ENCODE measurements around the gene PIGS.

The PIGS gene

DNA sequence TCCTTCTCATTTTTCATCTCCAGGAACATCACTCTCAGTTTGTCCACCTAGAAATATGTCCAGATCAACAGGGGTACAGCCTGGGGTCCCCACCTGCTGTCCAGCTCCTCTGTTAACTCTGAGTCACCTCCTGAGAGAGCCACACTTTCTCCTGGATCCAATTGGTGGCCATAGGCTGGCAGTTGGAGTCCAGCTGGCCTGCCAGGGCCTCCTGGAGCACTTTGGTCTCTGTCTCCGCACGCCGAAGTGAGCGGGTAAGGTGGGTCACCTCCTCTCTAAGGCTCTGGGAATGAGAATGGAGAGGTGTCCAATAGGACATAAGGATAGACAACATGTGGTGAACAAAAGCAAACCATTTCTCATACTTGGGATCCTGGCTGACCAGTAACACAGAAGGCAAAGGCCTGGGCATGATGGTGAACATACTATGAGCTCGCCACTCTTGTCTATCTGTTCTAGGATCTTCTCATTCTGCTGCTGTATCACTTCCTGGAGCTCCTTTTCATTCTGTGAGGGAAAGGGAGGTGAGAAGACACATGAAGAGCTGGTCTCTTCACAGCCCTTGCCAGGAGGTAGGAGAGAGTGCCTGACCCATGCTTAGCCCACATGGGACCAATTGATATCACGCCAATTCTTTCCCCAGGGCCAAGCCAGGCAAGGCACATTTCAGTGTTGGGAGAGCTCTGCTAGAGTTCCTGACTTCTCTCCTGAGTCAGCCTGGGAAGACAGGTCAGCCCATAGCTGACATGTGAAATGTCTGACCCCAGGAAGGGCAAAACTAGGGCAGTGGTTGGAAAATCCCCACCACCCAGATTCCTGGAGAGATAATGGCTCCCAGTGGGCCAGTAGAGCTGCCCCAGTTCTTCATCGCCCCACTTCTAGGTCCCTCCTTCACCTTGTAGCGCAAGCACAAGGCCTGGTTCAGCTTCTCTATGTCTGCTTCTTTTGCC lies 7.2 kb upstream of the PIGS start:
- no peak overlapping the region for H3K4me3 ChIP-seq (ENCODE audit: low read depth, low read length)
- TF ChIP-seq, protein P1, sequence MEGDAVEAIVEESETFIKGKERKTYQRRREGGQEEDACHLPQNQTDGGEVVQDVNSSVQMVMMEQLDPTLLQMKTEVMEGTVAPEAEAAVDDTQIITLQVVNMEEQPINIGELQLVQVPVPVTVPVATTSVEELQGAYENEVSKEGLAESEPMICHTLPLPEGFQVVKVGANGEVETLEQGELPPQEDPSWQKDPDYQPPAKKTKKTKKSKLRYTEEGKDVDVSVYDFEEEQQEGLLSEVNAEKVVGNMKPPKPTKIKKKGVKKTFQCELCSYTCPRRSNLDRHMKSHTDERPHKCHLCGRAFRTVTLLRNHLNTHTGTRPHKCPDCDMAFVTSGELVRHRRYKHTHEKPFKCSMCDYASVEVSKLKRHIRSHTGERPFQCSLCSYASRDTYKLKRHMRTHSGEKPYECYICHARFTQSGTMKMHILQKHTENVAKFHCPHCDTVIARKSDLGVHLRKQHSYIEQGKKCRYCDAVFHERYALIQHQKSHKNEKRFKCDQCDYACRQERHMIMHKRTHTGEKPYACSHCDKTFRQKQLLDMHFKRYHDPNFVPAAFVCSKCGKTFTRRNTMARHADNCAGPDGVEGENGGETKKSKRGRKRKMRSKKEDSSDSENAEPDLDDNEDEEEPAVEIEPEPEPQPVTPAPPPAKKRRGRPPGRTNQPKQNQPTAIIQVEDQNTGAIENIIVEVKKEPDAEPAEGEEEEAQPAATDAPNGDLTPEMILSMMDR (IDR thresholded peaks at IDR 0.05; ENCODE audit: borderline replicate concordance, insufficient read depth, low read depth, low read length): no peak

DNA sequence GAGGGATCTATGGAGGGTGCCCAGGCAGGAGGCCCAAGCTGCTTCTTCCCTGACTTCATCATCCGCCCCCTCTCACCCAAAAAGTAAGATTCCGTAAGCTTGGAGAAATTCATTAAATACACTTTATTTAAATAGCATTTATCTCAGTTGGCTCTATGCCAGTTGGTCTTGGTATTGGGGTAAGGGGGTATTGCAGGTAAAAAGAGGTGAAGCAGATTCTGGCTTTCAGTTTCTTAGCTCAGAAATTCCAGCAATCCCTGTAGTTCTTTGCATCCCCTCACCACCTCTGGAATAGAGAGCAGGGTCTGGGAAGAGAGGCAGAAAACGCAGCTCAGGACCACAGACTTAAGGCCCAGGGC lies 6.1 kb upstream of the PIGS start:
- no peak overlapping the region for H3K4me3 ChIP-seq (ENCODE audit: low read depth, low read length)

DNA sequence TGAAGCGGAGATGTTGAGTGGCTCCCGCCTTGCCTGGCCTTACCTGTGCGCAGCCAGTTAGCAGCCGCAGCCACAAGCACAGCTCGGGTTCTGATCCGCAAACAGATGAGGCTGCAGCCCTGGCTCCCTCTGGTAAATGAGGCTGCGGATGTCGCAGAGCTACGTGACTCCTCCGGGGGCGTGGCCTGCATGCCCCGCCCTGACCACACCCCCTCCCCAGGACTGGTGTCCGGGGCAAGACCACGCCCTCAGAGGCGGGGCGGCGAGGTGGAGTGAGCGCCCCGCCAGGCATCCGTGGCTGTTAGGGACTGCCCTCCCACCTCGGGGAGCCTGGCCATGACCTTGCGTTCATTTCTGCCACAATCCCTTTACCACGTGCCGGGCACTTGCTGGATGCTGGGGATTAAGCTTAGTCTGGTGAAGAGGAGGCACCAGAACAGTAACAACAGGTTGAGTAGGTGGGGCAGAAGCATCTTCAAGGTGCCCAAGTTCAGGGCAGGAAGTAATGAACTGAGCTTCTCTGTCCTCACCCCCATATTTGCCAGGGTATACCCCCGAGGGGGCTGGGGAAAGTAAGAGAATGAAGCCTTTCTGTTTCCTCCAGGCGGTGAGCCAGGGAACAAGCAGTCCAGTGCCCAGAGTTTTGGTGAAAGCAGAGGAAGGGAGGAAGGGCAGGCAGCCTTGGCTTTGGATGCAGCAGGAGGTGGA lies 5.6 kb upstream of the PIGS start, which contains the start of gene ALDOC:
ALDOC (minus strand) TSS at position 138 of the 708 bp plus-strand sequence. CDS start 1,363 bp downstream, outside the sequence.
- peak within 1 kb of the TSS; percentile 32 for H3K4me3 ChIP-seq (ENCODE audit: low read depth, low read length)

More for the DNA sequence above, 6.1 kb upstream of the PIGS start:
- TF ChIP-seq, protein P1 (IDR thresholded peaks at IDR 0.05; ENCODE audit: borderline replicate concordance, insufficient read depth, low read depth, low read length): no peak

DNA sequence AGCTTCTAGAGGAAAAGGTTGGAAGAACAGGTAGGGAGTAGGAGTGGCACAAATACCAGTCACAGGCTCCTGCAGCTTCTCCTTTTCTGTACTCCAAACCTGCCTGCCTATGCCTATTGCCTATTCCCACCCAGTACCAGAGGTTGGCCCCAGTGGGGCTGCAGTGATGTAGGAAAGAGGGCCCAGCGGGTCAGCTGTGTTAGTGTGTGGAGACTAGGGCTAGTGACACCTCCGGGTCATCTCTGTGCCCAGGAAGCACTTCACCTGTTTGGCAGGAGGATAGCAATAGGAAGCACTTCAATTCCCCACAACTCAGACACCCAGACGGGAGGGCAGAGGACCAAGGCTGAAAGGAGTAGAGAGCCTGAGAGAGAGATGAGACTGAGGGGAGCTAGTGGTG lies 4.7 kb upstream of the PIGS start:
- H3K4me3 ChIP-seq (ENCODE audit: low read depth, low read length): peak overlapping the region; percentile 3

More for the DNA sequence above, 5.6 kb upstream of the PIGS start, which contains the start of gene ALDOC:
- TF ChIP-seq, protein P1 (IDR thresholded peaks at IDR 0.05; ENCODE audit: borderline replicate concordance, insufficient read depth, low read depth, low read length): no peak

DNA sequence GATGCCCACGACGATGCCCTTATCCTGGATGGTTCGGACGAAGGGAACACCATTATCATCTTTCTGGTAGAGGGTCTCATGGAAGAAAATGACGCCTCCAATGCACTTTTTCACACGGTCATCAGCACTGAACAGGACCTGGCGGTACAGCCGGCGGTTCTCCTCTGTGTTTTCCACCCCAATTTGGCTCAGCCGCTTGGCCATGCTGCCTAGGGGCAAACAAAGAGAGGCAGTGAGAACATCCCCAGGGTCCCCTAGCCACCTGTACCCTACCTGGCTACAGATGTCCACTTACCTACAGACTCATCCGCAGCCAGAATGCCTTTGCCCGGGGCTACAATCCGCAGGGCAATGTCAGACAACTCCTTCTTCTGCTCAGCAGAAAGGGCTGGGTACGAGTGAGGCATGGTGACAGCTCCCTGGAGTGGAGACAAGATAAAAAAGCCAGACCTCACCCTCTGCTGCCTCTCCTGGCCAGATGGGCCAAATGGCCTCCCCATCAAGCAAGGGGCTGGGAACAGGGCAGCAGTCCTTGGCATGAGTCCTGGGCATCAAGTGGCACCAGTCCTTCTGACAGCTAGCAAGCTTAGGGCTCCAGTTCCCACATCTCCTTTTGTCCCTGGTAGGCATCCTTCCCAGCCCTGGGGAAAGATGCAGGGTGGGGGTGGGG lies 3.9 kb upstream of the PIGS start:
- H3K4me3 ChIP-seq (ENCODE audit: low read depth, low read length): no peak overlapping the region
- TF ChIP-seq, protein P1 (IDR thresholded peaks at IDR 0.05; ENCODE audit: borderline replicate concordance, insufficient read depth, low read depth, low read length): peak; percentile 20; the same call in 1 of the 2 replicates

DNA sequence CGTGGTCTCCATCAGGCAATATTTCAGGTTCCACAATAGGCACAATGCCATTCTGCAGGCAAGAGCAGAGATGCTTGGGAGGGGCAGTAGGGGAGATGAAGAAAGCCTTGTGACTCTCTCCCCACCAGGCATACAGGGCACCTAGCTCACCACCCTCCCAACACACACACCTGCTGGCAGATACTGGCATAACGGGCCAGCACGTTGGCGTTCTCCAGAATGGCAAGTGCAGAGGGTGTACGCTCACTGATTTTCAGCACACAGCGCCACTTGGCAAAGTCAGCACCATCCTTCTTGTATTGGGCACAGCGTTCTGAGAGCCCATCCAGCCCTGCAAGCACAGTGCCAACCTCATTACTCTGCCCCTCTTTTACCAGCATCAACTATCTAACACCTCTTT lies 3.2 kb upstream of the PIGS start:
- TF ChIP-seq, protein P1 (IDR thresholded peaks at IDR 0.05; ENCODE audit: borderline replicate concordance, insufficient read depth, low read depth, low read length): 0 out of 2 replicates have a peak, but pooled peaks have one; percentile 16
- no peak overlapping the region for H3K4me3 ChIP-seq (ENCODE audit: low read depth, low read length)

DNA sequence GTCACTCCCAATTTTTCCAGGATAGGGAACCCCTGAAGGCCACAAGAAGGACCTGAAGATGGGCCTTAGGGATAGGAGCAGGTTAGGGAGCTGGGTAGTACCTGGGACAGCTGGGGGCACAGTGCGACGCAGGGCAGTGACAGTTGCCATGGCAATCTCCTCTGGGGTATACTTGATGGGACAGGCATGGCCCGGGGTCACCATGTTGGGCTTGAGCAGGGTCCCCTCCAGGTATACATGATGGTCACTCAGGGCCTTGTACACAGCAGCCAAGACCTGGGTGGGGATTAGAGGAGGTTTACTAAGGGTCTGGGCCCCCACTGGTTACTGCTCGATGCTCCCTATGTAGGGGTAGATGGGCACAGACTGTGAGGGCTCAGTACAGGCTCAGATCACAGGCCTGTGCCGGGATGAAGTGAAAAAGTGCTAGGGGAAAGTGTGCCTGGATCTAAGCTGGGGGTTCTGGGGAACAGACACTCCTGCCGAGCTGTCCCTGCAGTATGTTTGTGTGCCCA lies 2.7 kb upstream of the PIGS start:
- TF ChIP-seq, protein P1 (IDR thresholded peaks at IDR 0.05; ENCODE audit: borderline replicate concordance, insufficient read depth, low read depth, low read length): no peak

More for the DNA sequence above, 2.7 kb upstream of the PIGS start:
- no peak overlapping the region for H3K4me3 ChIP-seq (ENCODE audit: low read depth, low read length)
